K562 (cell line): Measurements from ENCODE around the gene LPAR3.

Experiments used
- CBFB ChIP-seq: sonication (generic); formaldehyde crosslinking; IDR thresholded peaks from 2 replicates; pipeline ENCODE4 v1.4.0; 2020; ENCODE audit warnings: mild to moderate bottlenecking, missing genetic modification reagents
- IFI16 ChIP-seq: fragments of 250-450 bp; sonication (Bioruptor Pico); IDR thresholded peaks from 2 replicates; pipeline ENCODE4 v2.1.2; 2022; ENCODE audit warnings: mild to moderate bottlenecking, inconsistent platforms
- KDM4B ChIP-seq, 2 experiments: fragments of 450-650 bp in 1 of 2; sonication (generic) in 1 of 2; IDR thresholded peaks; 2 replicates each; pipeline ENCODE4 v1.6.1; 2016 to 2017; ENCODE audit warnings: borderline replicate concordance in 2 of 2, antibody characterized with exemption in 1 of 2, low read depth in 1 of 2, mild to moderate bottlenecking in 1 of 2
- MED1 ChIP-seq: sonication (generic); formaldehyde crosslinking; IDR thresholded peaks from 2 replicates; pipeline ENCODE4 v1.8.1; 2023; ENCODE audit warnings: missing genetic modification reagents, borderline replicate concordance
- NFIX ChIP-seq: fragments of 250-450 bp; sonication (Bioruptor Pico); IDR thresholded peaks from 2 replicates; pipeline ENCODE4 v1.4.0; 2020; ENCODE audit warnings: low read depth, mild to moderate bottlenecking, moderate library complexity
- PHF8 ChIP-seq: fragments of 200-600 bp; sonication (generic); IDR thresholded peaks from 2 replicates; pipeline ENCODE4 v1.6.1; 2012; ENCODE audit warnings: mixed run types, mild to moderate bottlenecking, inconsistent platforms, low read length, moderate library complexity, borderline replicate concordance
- RNF2 ChIP-seq: sonication (generic); IDR thresholded peaks from 2 replicates; pipeline ENCODE4 v1.6.1; 2016
- SP2 ChIP-seq: IDR thresholded peaks from 2 replicates; pipeline ENCODE4 v1.6.1; 2011; ENCODE audit warnings: mild to moderate bottlenecking, low read depth, low read length, moderate library complexity; ENCODE audit not compliant: poor library complexity, severe bottlenecking; ENCODE audit errors: extremely low read depth
- SRSF9 ChIP-seq: fragments of 200-400 bp; formaldehyde crosslinking; IDR thresholded peaks from 2 replicates; pipeline ENCODE4 v1.6.1; 2017; ENCODE audit warnings: low read depth, low read length, borderline replicate concordance
- THRAP3 ChIP-seq: fragments of 450-650 bp; IDR thresholded peaks from 2 replicates; pipeline ENCODE4 v1.6.1; 2016; ENCODE audit warnings: mild to moderate bottlenecking, inconsistent platforms, borderline replicate concordance
- WHSC1 ChIP-seq: IDR thresholded peaks from one replicate; pipeline ENCODE4 v1.6.1; 2012; ENCODE audit warnings: low read length, control low read depth, inconsistent platforms
- ZBTB17 ChIP-seq: fragments of 450-650 bp; formaldehyde crosslinking; IDR thresholded peaks from 2 replicates; pipeline ENCODE4 v1.4.0; 2020; ENCODE audit warnings: mild to moderate bottlenecking
- TF ChIP-seq, protein P1 (sequence below), 2 experiments: fragments of 450-650 bp; formaldehyde crosslinking in 1 of 2; IDR thresholded peaks; 2 replicates each; pipeline versions ENCODE4 v1.4.0 to v1.6.1; 2014 to 2020; ENCODE audit warnings: mild to moderate bottlenecking in 2 of 2, borderline replicate concordance in 1 of 2, low read depth in 1 of 2
- TF ChIP-seq, protein P2 (sequence below), 3 experiments: IDR thresholded peaks in 2 of 3; conservative IDR thresholded peaks in 1 of 3; 2 replicates each; pipeline ENCODE4 v1.5.1; 2011 to 2012; ENCODE audit warnings: low read length in 3 of 3, mild to moderate bottlenecking in 3 of 3, control low read depth in 2 of 3, improper control_type of control experiment in 1 of 3, inconsistent platforms in 1 of 3, low read depth in 1 of 3, mixed read lengths in 1 of 3, moderate library complexity in 1 of 3; ENCODE audit not compliant: insufficient read depth in 2 of 3

DNA sequence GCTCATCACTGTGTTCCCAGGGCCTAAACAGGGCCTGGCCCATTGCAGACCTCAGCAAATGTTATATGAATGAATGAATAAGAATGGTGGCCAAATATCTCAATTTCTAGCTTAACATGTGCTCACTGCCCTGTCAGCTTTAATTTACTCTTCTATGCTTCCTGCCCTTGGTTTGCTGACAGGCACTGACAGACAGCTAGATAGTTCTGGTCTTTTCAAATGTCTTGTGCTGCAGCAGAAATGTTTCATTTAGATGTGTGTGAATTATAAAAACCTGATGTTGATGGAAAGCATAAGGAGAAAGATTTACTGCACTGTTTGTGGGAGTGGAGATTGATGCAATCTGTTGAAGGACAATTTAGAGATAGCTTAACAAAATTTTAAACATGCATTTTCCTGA, 48.9 kb downstream of the LPAR3 start:
- TF ChIP-seq NFIX (CRISPR knock-in tag) (no peak), MED1 (no peak), THRAP3 (no peak), ZBTB17 (CRISPR knock-in tag) (no peak), KDM4B (IDR thresholded peaks at IDR 0.05; ENCODE audit: borderline replicate concordance in 2 of 2, low read depth in 1 of 2) (no peak), RNF2 (no peak), SP2 (no peak), CBFB (CRISPR knock-in tag) (no peak), SRSF9 (no peak), IFI16 (CRISPR knock-in tag) (no peak), WHSC1 (no peak), PHF8 (no peak)
- TF ChIP-seq, protein P1, sequence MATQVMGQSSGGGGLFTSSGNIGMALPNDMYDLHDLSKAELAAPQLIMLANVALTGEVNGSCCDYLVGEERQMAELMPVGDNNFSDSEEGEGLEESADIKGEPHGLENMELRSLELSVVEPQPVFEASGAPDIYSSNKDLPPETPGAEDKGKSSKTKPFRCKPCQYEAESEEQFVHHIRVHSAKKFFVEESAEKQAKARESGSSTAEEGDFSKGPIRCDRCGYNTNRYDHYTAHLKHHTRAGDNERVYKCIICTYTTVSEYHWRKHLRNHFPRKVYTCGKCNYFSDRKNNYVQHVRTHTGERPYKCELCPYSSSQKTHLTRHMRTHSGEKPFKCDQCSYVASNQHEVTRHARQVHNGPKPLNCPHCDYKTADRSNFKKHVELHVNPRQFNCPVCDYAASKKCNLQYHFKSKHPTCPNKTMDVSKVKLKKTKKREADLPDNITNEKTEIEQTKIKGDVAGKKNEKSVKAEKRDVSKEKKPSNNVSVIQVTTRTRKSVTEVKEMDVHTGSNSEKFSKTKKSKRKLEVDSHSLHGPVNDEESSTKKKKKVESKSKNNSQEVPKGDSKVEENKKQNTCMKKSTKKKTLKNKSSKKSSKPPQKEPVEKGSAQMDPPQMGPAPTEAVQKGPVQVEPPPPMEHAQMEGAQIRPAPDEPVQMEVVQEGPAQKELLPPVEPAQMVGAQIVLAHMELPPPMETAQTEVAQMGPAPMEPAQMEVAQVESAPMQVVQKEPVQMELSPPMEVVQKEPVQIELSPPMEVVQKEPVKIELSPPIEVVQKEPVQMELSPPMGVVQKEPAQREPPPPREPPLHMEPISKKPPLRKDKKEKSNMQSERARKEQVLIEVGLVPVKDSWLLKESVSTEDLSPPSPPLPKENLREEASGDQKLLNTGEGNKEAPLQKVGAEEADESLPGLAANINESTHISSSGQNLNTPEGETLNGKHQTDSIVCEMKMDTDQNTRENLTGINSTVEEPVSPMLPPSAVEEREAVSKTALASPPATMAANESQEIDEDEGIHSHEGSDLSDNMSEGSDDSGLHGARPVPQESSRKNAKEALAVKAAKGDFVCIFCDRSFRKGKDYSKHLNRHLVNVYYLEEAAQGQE (IDR thresholded peaks at IDR 0.05; ENCODE audit: borderline replicate concordance) = no peak
- TF ChIP-seq, protein P1 (CRISPR knock-in tag; IDR thresholded peaks at IDR 0.05; ENCODE audit: low read depth) = no peak
- TF ChIP-seq, protein P2, sequence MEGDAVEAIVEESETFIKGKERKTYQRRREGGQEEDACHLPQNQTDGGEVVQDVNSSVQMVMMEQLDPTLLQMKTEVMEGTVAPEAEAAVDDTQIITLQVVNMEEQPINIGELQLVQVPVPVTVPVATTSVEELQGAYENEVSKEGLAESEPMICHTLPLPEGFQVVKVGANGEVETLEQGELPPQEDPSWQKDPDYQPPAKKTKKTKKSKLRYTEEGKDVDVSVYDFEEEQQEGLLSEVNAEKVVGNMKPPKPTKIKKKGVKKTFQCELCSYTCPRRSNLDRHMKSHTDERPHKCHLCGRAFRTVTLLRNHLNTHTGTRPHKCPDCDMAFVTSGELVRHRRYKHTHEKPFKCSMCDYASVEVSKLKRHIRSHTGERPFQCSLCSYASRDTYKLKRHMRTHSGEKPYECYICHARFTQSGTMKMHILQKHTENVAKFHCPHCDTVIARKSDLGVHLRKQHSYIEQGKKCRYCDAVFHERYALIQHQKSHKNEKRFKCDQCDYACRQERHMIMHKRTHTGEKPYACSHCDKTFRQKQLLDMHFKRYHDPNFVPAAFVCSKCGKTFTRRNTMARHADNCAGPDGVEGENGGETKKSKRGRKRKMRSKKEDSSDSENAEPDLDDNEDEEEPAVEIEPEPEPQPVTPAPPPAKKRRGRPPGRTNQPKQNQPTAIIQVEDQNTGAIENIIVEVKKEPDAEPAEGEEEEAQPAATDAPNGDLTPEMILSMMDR (IDR thresholded peaks at IDR 0.05 in 2 of 3, conservative IDR thresholded peaks at IDR 0.05 in 1 of 3; ENCODE audit: insufficient read depth in 2 of 3, low read depth in 1 of 3, low read length in 3 of 3) = no peak
